Endothelial cell of umbilical vein (primary cell): ENCODE results near the gene SAP130. TPM values are rescaled to one million over a fixed set of nuclear protein-coding genes. Genes with fewer than 3 reads are reported as not detected.

Source experiments
- BruUV-seq: library from RNA; stranded (reverse); fragments of 400-500 nt; replicated peaks from 2 replicates; lab custom pipeline; 2021; lab: Mats Ljungman, UMichigan
- CTCF ChIA-PET: fragments of 300-600, 350-600 bp; sonication (Branson Sonifier 250); formaldehyde crosslinking; loops from one replicate; lab custom pipeline; 2021; ENCODE audit warnings: antibody characterized with exemption, inconsistent platforms; lab: Charles Lee
- POLR2A ChIA-PET: fragments of 300-600, 350-600 bp; sonication (Branson Sonifier 250); formaldehyde crosslinking; loops from one replicate; lab custom pipeline; 2021; ENCODE audit warnings: antibody characterized with exemption, inconsistent platforms; lab: Charles Lee
- DNase-seq: peaks from one replicate; pipeline ENCODE4 v3.0.0-alpha.2; 2011; ENCODE audit warnings: low read depth, low spot score
- FAIRE-seq: peaks from 2 replicates; lab custom pipeline; 2011; peaks lifted over from hg19 to GRCh38; lab: Jason Lieb, UNC
- H2AFZ ChIP-seq: 2 replicates; pipeline ENCODE4 v1.6.0; 2012; ENCODE audit warnings: low read depth, low read length, control low read depth, inconsistent platforms
- H3K27ac ChIP-seq: 2 replicates; pipeline ENCODE4 v1.5.1; 2011; ENCODE audit warnings: low read depth, mild to moderate bottlenecking, control low read depth, low read length, moderate library complexity; ENCODE audit not compliant: insufficient read depth
- H3K27me3 ChIP-seq, 2 experiments: 2 replicates each; pipeline versions ENCODE4 v1.6.0 to v1.6.1; 2011; ENCODE audit warnings: low read length in 2 of 2, mixed read lengths in 1 of 2; ENCODE audit not compliant: control insufficient read depth in 2 of 2, insufficient read depth in 2 of 2
- H3K36me3 ChIP-seq, 2 experiments: 2 replicates in 1 of 2; 3 replicates in 1 of 2; pipeline ENCODE4 v1.5.1; 2011; ENCODE audit warnings: low read length in 2 of 2, mild to moderate bottlenecking in 1 of 2, moderate library complexity in 1 of 2; ENCODE audit not compliant: control insufficient read depth in 2 of 2, insufficient read depth in 2 of 2; ENCODE audit errors: extremely low read depth in 1 of 2
- H3K4me1 ChIP-seq: 3 replicates; pipeline ENCODE4 v1.5.1; 2011; ENCODE audit warnings: mild to moderate bottlenecking, low read length; ENCODE audit not compliant: control insufficient read depth, insufficient read depth; ENCODE audit errors: extremely low read depth
- H3K4me2 ChIP-seq: 2 replicates; pipeline ENCODE4 v1.6.1; 2011; ENCODE audit warnings: low read length, control low read depth, mixed read lengths; ENCODE audit not compliant: insufficient read depth
- H3K4me3 ChIP-seq, 3 experiments: fragments of 200-600 bp in 1 of 3; sonication (generic), shearing (Covaris generic) in 1 of 3; replicated peaks in 1 of 3; 2 replicates each; pipeline ENCODE4 v1.5.1; 2011 to 2016; ENCODE audit warnings: control low read depth in 3 of 3, low read length in 3 of 3, mild to moderate bottlenecking in 2 of 3, inconsistent platforms in 1 of 3, low read depth in 1 of 3, moderate library complexity in 1 of 3; ENCODE audit not compliant: insufficient read depth in 1 of 3
- H3K79me2 ChIP-seq: 2 replicates; pipeline ENCODE4 v1.6.0; 2012; ENCODE audit warnings: low read length, inconsistent platforms; ENCODE audit not compliant: control insufficient read depth, insufficient read depth
- H3K9ac ChIP-seq: replicated peaks from 2 replicates; pipeline ENCODE3; 2011; ENCODE audit warnings: low read length, control low read depth; ENCODE audit not compliant: insufficient read depth; ENCODE audit errors: extremely low read depth
- H3K9me1 ChIP-seq: replicated peaks from 3 replicates; pipeline ENCODE4 v1.6.0; 2011; ENCODE audit warnings: mild to moderate bottlenecking, low read length; ENCODE audit not compliant: control insufficient read depth, insufficient read depth; ENCODE audit errors: extremely low read depth
- H3K9me3 ChIP-seq: replicated peaks from 2 replicates; pipeline ENCODE4 v1.5.1; 2012; ENCODE audit warnings: low read length, inconsistent platforms; ENCODE audit not compliant: control insufficient read depth, insufficient read depth
- H4K20me1 ChIP-seq: replicated peaks from 2 replicates; pipeline ENCODE3; 2011; ENCODE audit warnings: mild to moderate bottlenecking, low read length; ENCODE audit not compliant: control insufficient read depth, insufficient read depth; ENCODE audit errors: extremely low read depth
- CTCF ChIP-seq, 2 donors: IDR thresholded peaks; 1 replicate in 1 of 2; 2 replicates in 1 of 2; pipeline ENCODE4 v1.5.1; 2011; ENCODE audit warnings: low read length in 2 of 2, mild to moderate bottlenecking in 2 of 2, moderate library complexity in 2 of 2, control low read depth in 1 of 2, inconsistent platforms in 1 of 2, low read depth in 1 of 2; ENCODE audit not compliant: insufficient read depth in 1 of 2; ENCODE audit errors: extremely low read depth in 1 of 2
- EZH2 ChIP-seq: IDR thresholded peaks from 2 replicates; pipeline ENCODE4 v1.6.1; 2012; ENCODE audit warnings: borderline replicate concordance, low read depth, mild to moderate bottlenecking, moderate library complexity, low read length, inconsistent platforms; ENCODE audit not compliant: severe bottlenecking
- FOS ChIP-seq: IDR thresholded peaks from 2 replicates; pipeline ENCODE4 v1.6.1; 2011; ENCODE audit warnings: mild to moderate bottlenecking, low read length, moderate library complexity, borderline replicate concordance; ENCODE audit not compliant: insufficient read depth
- GATA2 ChIP-seq: IDR thresholded peaks from 2 replicates; pipeline ENCODE4 v1.7.0; 2011; ENCODE audit warnings: low read depth, mild to moderate bottlenecking, moderate library complexity, mixed read lengths, low read length; ENCODE audit not compliant: insufficient read length, insufficient read depth
- JUN ChIP-seq: IDR thresholded peaks from 2 replicates; pipeline ENCODE4 v1.6.1; 2011; ENCODE audit warnings: borderline replicate concordance, low read depth; ENCODE audit not compliant: insufficient read length, insufficient read depth
- MAX ChIP-seq: IDR thresholded peaks from 2 replicates; pipeline ENCODE4 v1.6.1; 2011; ENCODE audit not compliant: insufficient read depth, insufficient read length
- MYC ChIP-seq: IDR thresholded peaks from one replicate; pipeline ENCODE4 v1.6.1; 2011; ENCODE audit warnings: mild to moderate bottlenecking, low read depth, low read length
- POLR2A ChIP-seq: IDR thresholded peaks from 2 replicates; pipeline ENCODE4 v1.6.1; 2012; ENCODE audit warnings: low read depth, mild to moderate bottlenecking, control low read depth, low read length
- POLR2AphosphoS5 ChIP-seq: IDR thresholded peaks from 2 replicates; pipeline ENCODE4 v1.6.1; 2012; ENCODE audit warnings: low read depth, mild to moderate bottlenecking, control low read depth, low read length, moderate library complexity; ENCODE audit not compliant: insufficient read depth
- dilution Hi-C: fragments of 300-500 bp; cut with MboI; formaldehyde crosslinking; loops from one replicate; pipeline ENCODE4 v1.15.0; 2019; ENCODE audit warnings: low sequenced_read_pairs; ENCODE audit not compliant: extremely low pct_ligation_motif_present
- intact Hi-C: fragments of 100-400 bp; cut with micrococcal nuclease; formaldehyde crosslinking; loops from one replicate; pipeline ENCODE4 v1.10.0; 2022
- polyA plus RNA-seq, 4 experiments: library from polyadenylated mRNA; depleted of rRNA in 3 of 4; stranded (reverse) in 3 of 4; unstranded in 1 of 4; fragments of >200 nt; gene quantifications; 2 replicates each; pipeline versions ENCODE4 v1.2.1 to v1.2.3, GENCODE V29; 2011 to 2012; ENCODE audit warnings: missing spikeins in 1 of 4
- total RNA-seq: library from RNA; stranded (reverse); gene quantifications from 2 replicates; pipeline ENCODE4 v1.2.3, GENCODE V29; 2021

SAP130 gene
- total and polyA plus RNA-seq, 2 donors (not counting 3 experiments of a cell fraction or from before 2014, with no cell fraction given): 26.8 to 34.3 TPM

GRCh38 chr2:128073278-128073677, 45.4 kb upstream of the SAP130 start:
- intact Hi-C loops (no loop called here), dilution Hi-C loops (no loop called here)
- ChIA-PET POLR2A (no interaction called here), CTCF (no interaction called here)
- H3K36me3 ChIP-seq: no peaks in the 10 kb centered on the region
- DNase-seq (no peak), FAIRE-seq (no peak)
- no peaks in the 10 kb centered on the region for H4K20me1 ChIP-seq
- no peaks in the 10 kb centered on the region for H3K79me2 ChIP-seq
- H3K4me1 ChIP-seq: no peaks in the 10 kb centered on the region
- H3K27me3 ChIP-seq: peaks cover 0 to 2% of the 10 kb centered on the region in 2 experiments
- H3K9me1 ChIP-seq: no peaks in the 10 kb centered on the region
- H3K4me2 ChIP-seq: no peak overlapping the region
- no peak overlapping the region for H3K4me3 ChIP-seq
- TF ChIP-seq FOS (no peak), MAX (no peak), JUN (no peak), POLR2AphosphoS5 (no peak), EZH2 (no peak), GATA2 (no peak), POLR2A (no peak), MYC (no peak), CTCF (IDR thresholded peaks at IDR 0.05; ENCODE audit: extremely low read depth in 1 of 2, insufficient read depth in 1 of 2, low read depth in 1 of 2, low read length in 2 of 2) (no peak)
- BruUV-seq: no TSS peak
- H2AFZ ChIP-seq: no peak overlapping the region
- no peak overlapping the region for H3K9ac ChIP-seq
- H3K9me3 ChIP-seq: no peaks in the 10 kb centered on the region
- no peak overlapping the region for H3K27ac ChIP-seq
